Fibroblast of the aortic adventitia (primary cell): ENCODE results near the gene OGDH. TPM values are rescaled to one million over a fixed set of nuclear protein-coding genes. Genes with fewer than 3 reads are reported as not detected.

Experiments
- DNase-seq: peaks from one replicate; pipeline ENCODE4 v3.0.0-alpha.2; 2010; ENCODE audit warnings: low read depth
- H3K4me3 ChIP-seq: 2 replicates; pipeline ENCODE4 v1.5.1; 2011; ENCODE audit warnings: low read depth, mild to moderate bottlenecking, control low read depth, low read length, moderate library complexity
- CTCF ChIP-seq: IDR thresholded peaks from 2 replicates; pipeline ENCODE4 v1.5.1; 2011; ENCODE audit warnings: mild to moderate bottlenecking, low read length, control low read depth, inconsistent platforms; ENCODE audit not compliant: insufficient read depth
- total RNA-seq: library from RNA; depleted of rRNA; stranded (reverse); fragments of >200 nt; gene quantifications from 2 replicates; pipeline ENCODE4 v1.2.3, GENCODE V29; 2012; ENCODE audit warnings: low replicate concordance

OGDH gene
- total RNA-seq, 1 donor: 85.6 TPM

- TF ChIP-seq CTCF: no peak
- DNase-seq: no peak
- no peak overlapping the region for H3K4me3 ChIP-seq
These were observed 19.4 kb downstream of the OGDH start for GRCh38 chr7:44625526-44626471.

- DNase-seq: no peak
- TF ChIP-seq CTCF: no peak
- no peak overlapping the region for H3K4me3 ChIP-seq
These were observed 20.2 kb downstream of the OGDH start for GRCh38 chr7:44626620-44627019.

- TF ChIP-seq CTCF: no peak
- DNase-seq: no peak
- no peak overlapping the region for H3K4me3 ChIP-seq
These were observed 23.5 kb downstream of the OGDH start for GRCh38 chr7:44629829-44630522.

- no peak for TF ChIP-seq CTCF
- no peak overlapping the region for H3K4me3 ChIP-seq
These were observed 24.5 kb downstream of the OGDH start for GRCh38 chr7:44630792-44631457.

GRCh38 chr7:44631458-44632115 lies 25.2 kb downstream of the OGDH start:
- DNase-seq: no peak
- TF ChIP-seq CTCF: no peak
- H3K4me3 ChIP-seq: no peak overlapping the region

More at GRCh38 chr7:44630792-44631457, 24.5 kb downstream of the OGDH start:
- no peak for DNase-seq

- DNase-seq: no peak
- TF ChIP-seq CTCF: no peak
- no peak overlapping the region for H3K4me3 ChIP-seq
These were observed 25.8 kb downstream of the OGDH start for GRCh38 chr7:44632196-44632595.
